AG09309 (cell line): ENCODE results near the gene ARHGEF11.

Experiments
- DNase-seq: peaks from one replicate; pipeline ENCODE4 v3.0.0-alpha.2; 2010; ENCODE audit warnings: low read depth
- H3K4me3 ChIP-seq: 2 replicates; pipeline ENCODE4 v1.5.1; 2011; ENCODE audit warnings: mild to moderate bottlenecking, low read depth, low read length, moderate library complexity; ENCODE audit not compliant: control insufficient read depth
- CTCF ChIP-seq: IDR thresholded peaks from 2 replicates; pipeline ENCODE4 v1.5.1; 2011; ENCODE audit warnings: mild to moderate bottlenecking, low read depth, low read length, inconsistent platforms; ENCODE audit not compliant: insufficient read depth, control insufficient read depth; ENCODE audit errors: missing control alignments

Gene ARHGEF11

DNA sequence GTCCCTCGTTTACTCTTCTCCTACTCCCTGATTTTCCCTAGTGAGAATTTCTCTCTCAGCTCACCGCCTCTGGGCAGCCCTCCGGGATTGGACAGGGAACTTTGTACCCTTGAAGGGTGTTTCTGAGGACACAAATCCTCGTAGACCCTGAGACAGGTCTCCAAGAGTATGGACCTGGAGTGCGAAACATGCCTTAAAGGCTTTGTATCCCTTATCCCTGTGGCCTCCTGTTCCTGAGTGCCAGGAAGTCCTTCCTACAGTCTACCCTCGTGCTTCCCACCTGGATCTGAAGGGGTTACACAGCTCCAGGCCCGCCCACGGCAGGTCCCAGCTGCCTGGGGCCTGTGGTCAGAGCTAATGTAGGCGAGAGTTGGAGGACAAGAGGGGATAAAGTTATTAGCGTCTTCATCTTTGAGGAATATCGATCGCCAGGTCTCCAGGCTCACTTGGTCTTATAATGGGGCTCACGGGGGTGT is 159.6 kb downstream of the ARHGEF11 start:
- no peak for TF ChIP-seq CTCF
- DNase-seq, result no peak
- H3K4me3 ChIP-seq, result no peak overlapping the region

GRCh38 chr1:156885314-156885713 is 160.2 kb downstream of the ARHGEF11 start:
- DNase-seq, result no peak
- no peak for TF ChIP-seq CTCF
- no peak overlapping the region for H3K4me3 ChIP-seq
